Skeletal muscle tissue (tissue), 4 donors: ENCODE results near the gene SNRNP48. TPM values are rescaled to one million over a fixed set of nuclear protein-coding genes. Genes with fewer than 3 reads are reported as not detected.

Experiments
- H3K27ac ChIP-seq: one replicate; pipeline ENCODE4 v1.7.0; 2013; ENCODE audit warnings: mild to moderate bottlenecking, low read depth, low read length, inconsistent platforms
- H3K27me3 ChIP-seq, 3 donors: one replicate each; pipeline ENCODE4 v1.7.0; 2013; ENCODE audit warnings: low read length in 3 of 3; ENCODE audit not compliant: control insufficient read depth in 3 of 3, insufficient read depth in 3 of 3
- H3K36me3 ChIP-seq, 3 donors: one replicate each; pipeline ENCODE4 v1.7.0; 2013; ENCODE audit warnings: low read length in 3 of 3; ENCODE audit not compliant: control insufficient read depth in 3 of 3, insufficient read depth in 3 of 3
- H3K4me1 ChIP-seq, 3 donors: one replicate each; pipeline ENCODE4 v1.7.0; 2013; ENCODE audit warnings: low read length in 3 of 3, mild to moderate bottlenecking in 3 of 3; ENCODE audit not compliant: control insufficient read depth in 3 of 3, insufficient read depth in 3 of 3
- H3K4me3 ChIP-seq, 3 donors: one replicate each; pipeline ENCODE4 v1.7.0; 2013; ENCODE audit warnings: low read length in 3 of 3
- H3K9ac ChIP-seq, 3 donors: one replicate each; pipeline ENCODE4 v1.7.0; 2013; ENCODE audit warnings: low read length in 3 of 3, mild to moderate bottlenecking in 3 of 3, moderate library complexity in 2 of 3, low read depth in 1 of 3
- H3K9me3 ChIP-seq, 3 donors: one replicate each; pipeline ENCODE4 v1.7.0; 2013; ENCODE audit warnings: low read length in 3 of 3; ENCODE audit not compliant: control insufficient read depth in 3 of 3
- total RNA-seq: library from RNA; depleted of rRNA; stranded (reverse); fragments of >200 nt; gene quantifications from one replicate; pipeline ENCODE4 v1.2.3, GENCODE V29; 2014
- donor health status: Osteomylitis.

SNRNP48 gene
- total RNA-seq, 1 donor from 2014 or later: 7.3 TPM

DNA sequence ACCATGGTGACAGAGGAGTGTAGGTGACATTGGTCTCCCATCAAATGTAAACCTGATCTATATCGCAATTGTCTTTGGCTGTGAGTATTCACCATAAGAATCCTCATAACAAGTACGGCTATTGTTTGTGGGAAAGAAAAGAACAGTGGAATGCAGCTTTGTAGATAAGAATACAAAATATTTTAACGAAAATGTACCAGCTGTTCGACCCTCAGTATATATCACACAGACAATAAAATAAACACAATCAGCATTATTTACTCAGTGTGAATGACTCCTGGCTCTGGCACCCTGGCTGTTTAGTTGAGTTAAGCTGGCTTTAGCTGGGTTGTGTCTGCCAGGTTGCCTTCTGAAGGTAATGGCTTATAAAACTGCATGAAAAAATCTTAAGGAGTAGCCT, 43.4 kb downstream of the SNRNP48 start:
- Histone ChIP-seq H3K9ac (no peak overlapping the region), H3K4me3 (no peak overlapping the region), H3K27ac (no peak overlapping the region), H3K9me3 (no peaks in the 10 kb centered on the region), H3K4me1 (peaks cover 0 to 2% (median 0%) of the 10 kb centered on the region in 3 donors), H3K27me3 (no peaks in the 10 kb centered on the region), H3K36me3 (no peaks in the 10 kb centered on the region)

DNA sequence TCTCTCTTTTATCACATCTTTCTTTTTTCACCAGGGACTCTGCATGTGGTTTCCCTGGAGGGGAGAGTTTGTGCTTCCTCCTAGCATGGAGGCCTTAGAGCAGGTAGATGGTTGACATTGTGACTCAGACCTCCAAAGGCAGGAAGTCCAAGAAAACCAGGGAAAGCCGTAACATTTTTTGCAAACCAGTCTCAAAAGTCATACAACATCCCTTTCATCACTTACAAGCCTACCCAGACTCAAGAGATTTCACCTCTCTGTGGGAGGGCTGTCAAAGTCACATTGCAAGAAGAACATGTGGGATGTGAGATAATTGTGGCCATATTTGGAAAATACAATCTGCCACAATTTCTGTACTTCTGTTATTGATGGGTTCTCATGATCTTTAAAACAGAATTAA, 46.2 kb downstream of the SNRNP48 start:
- no peak overlapping the region for H3K27ac ChIP-seq
- H3K9me3 ChIP-seq: no peaks in the 10 kb centered on the region
- H3K4me3 ChIP-seq: no peak overlapping the region
- no peaks in the 10 kb centered on the region for H3K4me1 ChIP-seq
- H3K9ac ChIP-seq: no peak overlapping the region
- no peaks in the 10 kb centered on the region for H3K27me3 ChIP-seq
- no peaks in the 10 kb centered on the region for H3K36me3 ChIP-seq

DNA sequence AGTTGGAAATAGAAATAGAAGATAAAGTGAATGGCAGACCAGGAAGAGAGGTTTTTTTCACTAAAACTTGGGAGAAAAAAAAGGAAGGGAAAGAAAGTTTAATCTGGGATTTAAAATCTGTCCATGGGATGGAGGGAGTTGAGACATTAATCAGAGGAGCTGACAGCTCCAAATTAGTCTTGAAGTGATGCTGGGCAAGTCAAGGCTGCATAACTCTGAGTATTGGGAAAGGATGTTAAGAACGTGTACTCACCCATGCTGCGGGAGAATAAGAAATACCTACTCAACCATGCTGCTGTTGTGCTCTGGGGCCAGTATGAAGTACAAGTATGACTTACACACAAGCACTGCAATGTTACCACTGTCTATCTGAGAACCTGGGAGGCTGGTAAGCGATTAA, 47.5 kb downstream of the SNRNP48 start:
- Histone ChIP-seq H3K27ac (no peak overlapping the region), H3K27me3 (no peaks in the 10 kb centered on the region), H3K4me3 (no peak overlapping the region), H3K4me1 (no peaks in the 10 kb centered on the region), H3K9ac (no peak overlapping the region), H3K36me3 (no peaks in the 10 kb centered on the region), H3K9me3 (no peaks in the 10 kb centered on the region)

DNA sequence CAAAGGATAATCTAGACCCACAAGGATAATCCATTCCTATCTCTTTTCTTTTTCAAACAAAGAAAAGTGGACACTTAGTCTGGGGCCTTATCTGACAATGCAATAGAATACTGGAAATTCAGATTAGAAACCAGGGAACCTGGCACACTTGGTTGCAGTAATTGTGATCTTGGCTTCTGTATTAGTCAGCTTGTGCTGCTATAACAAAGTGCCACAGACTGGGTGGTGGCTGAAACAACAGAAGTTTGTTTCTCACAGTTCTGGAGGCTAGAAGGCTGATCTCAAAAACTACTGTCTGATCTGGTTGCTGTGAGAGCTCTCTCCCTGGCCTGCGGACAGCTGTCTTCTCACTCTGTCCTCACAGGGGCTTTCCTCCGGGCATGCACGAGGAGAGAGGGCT, 49.4 kb downstream of the SNRNP48 start:
- H3K4me3 ChIP-seq: no peak overlapping the region
- H3K9me3 ChIP-seq: no peaks in the 10 kb centered on the region
- H3K36me3 ChIP-seq: no peaks in the 10 kb centered on the region
- H3K27ac ChIP-seq: no peak overlapping the region
- H3K4me1 ChIP-seq: no peaks in the 10 kb centered on the region
- no peaks in the 10 kb centered on the region for H3K27me3 ChIP-seq
- no peak overlapping the region for H3K9ac ChIP-seq

DNA sequence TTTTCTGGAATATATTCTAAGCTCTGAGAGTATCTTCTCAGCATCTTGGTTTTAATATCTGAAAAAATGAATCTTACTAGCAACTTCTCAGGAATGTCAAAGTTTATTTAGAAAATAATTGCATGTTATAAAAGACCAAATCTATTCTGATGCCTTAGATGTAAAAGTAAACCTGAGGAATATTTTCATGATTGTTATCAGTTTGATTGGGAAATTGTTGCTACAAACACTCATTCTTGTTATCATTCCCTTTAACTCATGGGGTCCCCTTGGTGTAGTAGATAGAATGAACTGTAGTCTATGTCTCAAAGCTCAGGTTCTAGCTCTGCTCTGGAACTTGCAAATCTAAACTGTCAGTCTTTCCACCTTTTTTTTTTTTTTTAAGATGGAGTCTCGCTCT, 50.0 kb downstream of the SNRNP48 start:
- Histone ChIP-seq H3K27me3 (no peaks in the 10 kb centered on the region), H3K4me3 (no peak overlapping the region), H3K4me1 (no peaks in the 10 kb centered on the region), H3K36me3 (no peaks in the 10 kb centered on the region), H3K9me3 (no peaks in the 10 kb centered on the region), H3K27ac (no peak overlapping the region), H3K9ac (no peak overlapping the region)

DNA sequence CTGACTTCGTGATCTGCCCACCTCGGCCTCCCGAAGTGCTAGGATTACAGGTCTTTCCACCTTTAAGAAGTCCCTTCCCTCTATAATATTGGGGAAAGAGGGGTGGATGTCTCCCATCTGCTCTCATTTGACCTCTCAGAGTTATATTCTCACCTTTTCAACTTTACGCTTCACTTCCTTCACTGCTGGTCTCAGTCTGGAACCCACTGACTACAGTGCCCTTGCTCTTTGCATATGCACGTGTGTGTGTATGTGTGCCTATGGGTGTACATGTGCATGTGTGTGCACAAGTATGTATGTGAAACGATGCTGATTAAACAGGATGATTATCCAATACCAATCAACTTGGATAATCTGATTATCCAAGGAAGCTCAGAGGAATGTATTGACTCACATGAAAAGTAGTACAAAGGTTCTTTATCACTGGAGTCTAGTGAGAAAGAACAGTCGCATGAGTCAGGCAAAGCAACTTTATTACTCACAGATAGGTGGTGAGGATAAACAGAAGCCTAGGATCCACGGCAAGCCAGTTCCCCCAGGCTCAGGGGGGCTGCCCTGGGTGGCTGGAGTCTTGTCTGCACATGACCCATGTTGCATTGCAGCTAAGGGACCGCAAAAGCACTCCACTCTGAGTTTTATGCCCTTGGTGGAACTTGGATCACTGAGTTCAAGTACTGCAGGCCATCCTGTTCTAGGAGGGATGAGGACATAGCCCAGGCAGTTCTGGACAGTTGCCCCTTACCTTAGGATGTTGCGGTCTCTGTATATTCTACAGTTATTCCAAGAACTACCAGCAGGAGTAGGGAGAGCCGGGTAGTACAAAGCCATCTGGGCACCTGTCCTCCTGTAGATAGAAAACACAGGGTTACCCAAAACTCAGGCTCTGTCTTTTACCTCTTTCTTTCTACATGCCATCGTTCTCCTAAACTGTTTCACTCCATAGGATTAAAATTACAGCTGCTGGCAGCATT, 50.9 kb downstream of the SNRNP48 start:
- no peaks in the 10 kb centered on the region for H3K36me3 ChIP-seq
- no peaks in the 10 kb centered on the region for H3K4me1 ChIP-seq
- H3K27me3 ChIP-seq: no peaks in the 10 kb centered on the region
- no peaks in the 10 kb centered on the region for H3K9me3 ChIP-seq
- no peak overlapping the region for H3K27ac ChIP-seq
- H3K9ac ChIP-seq: no peak overlapping the region
- H3K4me3 ChIP-seq: no peak overlapping the region

DNA sequence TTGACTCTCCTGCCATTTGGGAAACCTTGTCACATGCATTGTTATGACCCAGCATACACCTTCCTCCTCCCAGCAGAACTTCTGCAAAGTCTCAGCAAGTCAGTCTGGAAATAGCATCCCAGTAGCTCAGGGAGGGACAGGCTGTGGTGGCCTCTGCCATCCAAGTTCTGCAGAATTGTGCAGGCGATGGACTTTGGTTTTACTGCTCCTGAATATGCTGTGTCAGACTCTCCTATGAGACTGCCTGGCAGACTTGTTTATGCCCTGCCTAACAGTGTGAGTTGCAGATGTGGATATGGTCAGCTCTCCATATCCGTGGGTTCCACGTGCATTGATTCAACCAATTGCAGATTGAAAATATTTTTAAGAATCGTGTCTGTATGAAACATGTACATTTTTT, 52.8 kb downstream of the SNRNP48 start:
- Histone ChIP-seq H3K4me1 (no peaks in the 10 kb centered on the region), H3K9ac (no peak overlapping the region), H3K4me3 (no peak overlapping the region), H3K36me3 (no peaks in the 10 kb centered on the region), H3K9me3 (no peaks in the 10 kb centered on the region), H3K27ac (no peak overlapping the region), H3K27me3 (no peaks in the 10 kb centered on the region)

DNA sequence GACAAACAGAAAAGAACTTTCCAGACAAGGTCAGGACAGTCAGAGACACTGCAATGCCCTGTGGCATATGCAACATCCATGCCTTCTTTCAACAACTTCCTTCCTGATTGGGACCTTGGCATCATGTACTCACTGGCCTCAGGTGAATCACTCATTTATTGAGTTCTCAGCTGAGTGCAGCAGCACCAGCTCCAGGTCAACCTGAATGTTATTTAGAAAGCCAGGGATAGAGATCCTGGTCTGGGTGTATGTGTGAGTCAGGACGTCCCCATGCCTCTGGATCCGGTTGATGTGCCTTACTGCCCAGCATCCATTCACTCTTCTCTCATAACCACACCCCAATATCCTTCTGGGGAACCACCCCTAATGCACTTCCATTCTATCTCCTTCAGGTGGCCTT, 54.4 kb downstream of the SNRNP48 start:
- H3K4me1 ChIP-seq: no peaks in the 10 kb centered on the region
- H3K9ac ChIP-seq: no peak overlapping the region

DNA sequence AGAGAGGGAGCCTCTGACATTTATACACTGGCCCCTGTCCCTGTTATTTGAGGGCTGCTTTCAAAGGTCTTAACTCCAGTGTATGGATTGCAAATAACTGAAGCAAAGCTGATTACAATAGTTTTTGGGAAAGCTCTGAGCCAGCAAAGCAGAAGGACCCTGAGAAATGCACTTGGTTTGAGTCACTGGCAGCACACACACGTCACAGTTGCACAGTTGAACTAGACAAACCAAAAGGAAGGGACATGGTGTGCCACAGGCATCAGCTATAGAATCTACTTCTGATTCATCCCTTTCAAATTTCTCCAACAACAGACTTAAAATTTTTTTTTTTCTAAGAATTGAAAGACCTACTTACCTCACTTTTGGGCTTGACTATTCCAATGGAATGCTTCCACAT, 56.4 kb downstream of the SNRNP48 start:
- Histone ChIP-seq H3K36me3 (no peaks in the 10 kb centered on the region), H3K4me3 (no peak overlapping the region), H3K27me3 (no peaks in the 10 kb centered on the region), H3K27ac (no peak overlapping the region), H3K4me1 (no peaks in the 10 kb centered on the region), H3K9me3 (no peaks in the 10 kb centered on the region), H3K9ac (no peak overlapping the region)

More for the DNA sequence above, 54.4 kb downstream of the SNRNP48 start:
- H3K9me3 ChIP-seq: no peaks in the 10 kb centered on the region
- H3K4me3 ChIP-seq: no peak overlapping the region
- H3K27ac ChIP-seq: no peak overlapping the region
- no peaks in the 10 kb centered on the region for H3K36me3 ChIP-seq
- H3K27me3 ChIP-seq: no peaks in the 10 kb centered on the region

DNA sequence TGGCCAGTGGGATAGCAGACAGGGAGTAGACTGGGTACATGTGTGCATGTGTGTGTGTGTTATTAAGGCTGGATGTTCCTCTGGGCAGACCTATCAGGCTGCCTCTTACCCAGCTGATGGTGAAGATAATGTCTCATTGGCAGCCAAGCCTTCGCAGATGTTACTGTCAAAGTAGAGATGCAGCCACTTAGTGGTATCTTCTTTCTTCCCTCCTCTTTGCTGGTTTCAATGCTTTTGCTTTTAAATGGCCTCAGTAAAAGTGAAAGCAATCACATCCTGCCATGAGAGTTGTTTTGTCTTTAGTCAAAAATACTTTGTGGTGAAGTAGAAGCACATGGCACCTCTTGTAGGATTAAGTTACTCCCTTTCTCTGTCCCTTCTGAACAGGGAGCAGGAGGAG, 57.5 kb downstream of the SNRNP48 start:
- no peaks in the 10 kb centered on the region for H3K27me3 ChIP-seq
- H3K36me3 ChIP-seq: no peaks in the 10 kb centered on the region
- no peaks in the 10 kb centered on the region for H3K9me3 ChIP-seq
- no peaks in the 10 kb centered on the region for H3K4me1 ChIP-seq
- no peak overlapping the region for H3K9ac ChIP-seq
- H3K27ac ChIP-seq: no peak overlapping the region
- H3K4me3 ChIP-seq: no peak overlapping the region
